Thyroid gland (tissue), 4 donors: ENCODE results near the gene C16orf89. TPM values are rescaled to one million over a fixed set of nuclear protein-coding genes. Genes with fewer than 3 reads are reported as not detected.
A peak's percentile ranks its signal among the peaks of the same experiment; 100 is the strongest.

ENCODE experiments used
- DNase-seq, 2 donors: peaks; one replicate each; pipeline ENCODE4 v3.0.0-alpha.2; 2019
- H3K27ac ChIP-seq, 3 donors: fragments of 200-600 bp; sonication (generic); 1 replicate in 2 of 3; 2 replicates in 1 of 3; pipeline ENCODE4 v1.5.1; 2016 to 2019; ENCODE audit warnings: mild to moderate bottlenecking in 1 of 3, moderate library complexity in 1 of 3
- H3K27me3 ChIP-seq: fragments of 200-600 bp; sonication (generic); one replicate; pipeline ENCODE4 v1.5.1; 2019
- H3K36me3 ChIP-seq, 2 donors: fragments of 200-600 bp; sonication (generic); one replicate each; pipeline ENCODE4 v1.5.1; 2016 to 2019
- H3K4me1 ChIP-seq, 2 donors: fragments of 200-600 bp; sonication (generic); one replicate each; pipeline ENCODE4 v1.5.1; 2017 to 2019
- H3K4me3 ChIP-seq, 3 donors: fragments of 200-600 bp; sonication (generic); replicated peaks in 1 of 3; 1 replicate in 2 of 3; 2 replicates in 1 of 3; pipeline ENCODE4 v1.5.1; 2016; ENCODE audit warnings: mild to moderate bottlenecking in 1 of 3
- H3K9me3 ChIP-seq: fragments of 200-600 bp; sonication (generic); one replicate; pipeline ENCODE4 v1.5.1; 2017
- POLR2A ChIP-seq, 2 donors: fragments of 450-650 bp; IDR thresholded peaks; one replicate each; pipeline ENCODE4 v1.6.1; 2017; ENCODE audit warnings: antibody characterized with exemption in 2 of 2, mild to moderate bottlenecking in 2 of 2, moderate library complexity in 1 of 2
- WGBS, 2 donors: methylation state at CpG; one replicate each; pipeline ENCODE4 v1.1.5; 2017; 5-methylcytosine and 5-hydroxymethylcytosine counted together
- intact Hi-C: fragments of 100-400 bp; cut with DNase I; formaldehyde crosslinking; loops from one replicate; pipeline ENCODE4 v1.15.1; 2023
- total RNA-seq, 4 donors: library from RNA; depleted of rRNA; stranded (reverse); fragments of >200 nt; gene quantifications; one replicate each; pipeline ENCODE4 v1.2.3, GENCODE V29; 2016
- TF ChIP-seq, protein P1 (sequence below), 6 experiments: fragments of 200-600 bp in 3 of 6; fragments of 450-650 bp in 3 of 6; sonication (generic) in 3 of 6; IDR thresholded peaks; one replicate each; pipeline ENCODE4 v1.5.1; 2016 to 2019; ENCODE audit warnings: antibody characterized with exemption in 6 of 6, mild to moderate bottlenecking in 2 of 6, inconsistent platforms in 1 of 6, moderate library complexity in 1 of 6

C16orf89 gene
- total RNA-seq, 4 donors from 2014 or later, result 172 to 385 (median 287) TPM

DNA sequence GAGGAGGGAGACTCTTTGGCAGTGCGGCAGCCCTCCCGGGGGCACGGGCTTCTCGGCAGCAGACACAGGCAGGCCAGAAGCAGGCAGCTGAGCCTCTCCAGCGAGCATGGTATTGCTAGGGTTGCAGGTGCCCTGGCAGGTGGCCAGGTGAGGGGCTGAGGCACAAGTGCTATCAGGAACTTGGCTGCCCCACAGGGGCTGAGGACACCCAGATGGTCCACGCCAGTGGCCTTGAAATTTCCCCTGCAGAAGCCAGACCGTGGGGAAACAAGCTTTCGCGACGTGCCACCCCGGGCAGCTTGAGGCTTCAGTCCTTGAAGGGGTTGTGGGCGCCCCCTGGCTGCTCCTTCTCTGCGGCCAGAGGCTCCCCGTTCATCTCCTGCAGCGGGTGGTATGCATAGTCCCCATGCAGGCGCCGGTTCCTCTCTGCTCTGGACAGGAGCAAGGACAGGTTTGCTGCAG is 40.6 kb downstream of the C16orf89 start:
- H3K27ac ChIP-seq, result no peak overlapping the region
- intact Hi-C loops, result no loop called here

DNA sequence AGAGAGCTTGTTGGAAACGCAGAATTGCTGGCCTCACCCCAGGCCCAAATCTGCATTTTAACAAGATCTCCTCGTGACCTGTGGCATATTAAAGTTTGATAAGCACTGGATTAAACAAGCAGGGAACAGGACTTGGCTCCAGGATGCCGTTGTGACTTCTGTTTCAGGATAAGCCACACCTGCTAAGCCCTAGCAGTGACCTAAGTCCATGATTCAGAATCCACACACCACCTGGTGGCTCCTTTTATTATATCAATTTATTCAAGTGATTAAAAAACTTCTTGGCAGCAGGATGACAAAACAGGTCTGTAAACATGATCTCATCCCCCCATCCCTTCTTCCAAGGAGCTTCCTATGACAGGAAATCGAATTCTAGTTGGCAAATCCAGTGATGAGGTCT is 41.1 kb downstream of the C16orf89 start:
- 49 to 59% methylated on average over 4 of the region's 4 CpGs for WGBS, 2 donors
- H3K4me1 ChIP-seq, result no peaks in the 10 kb centered on the region
- intact Hi-C loops, result no loop called here

More for the DNA sequence above, 40.6 kb downstream of the C16orf89 start:
- no peaks in the 10 kb centered on the region for H3K27me3 ChIP-seq
- no peaks in the 10 kb centered on the region for H3K36me3 ChIP-seq
- 29% methylated on average over 9 of the region's 17 CpGs; no CpG with 5 or more reads in 1 of the 2 donors for WGBS, 2 donors
- H3K9me3 ChIP-seq, result no peaks in the 10 kb centered on the region
- DNase-seq, result peak in 1 of 2 donors; percentile 10
- H3K4me3 ChIP-seq, result no peak overlapping the region
- no peaks in the 10 kb centered on the region for H3K4me1 ChIP-seq
- TF ChIP-seq, protein P1, sequence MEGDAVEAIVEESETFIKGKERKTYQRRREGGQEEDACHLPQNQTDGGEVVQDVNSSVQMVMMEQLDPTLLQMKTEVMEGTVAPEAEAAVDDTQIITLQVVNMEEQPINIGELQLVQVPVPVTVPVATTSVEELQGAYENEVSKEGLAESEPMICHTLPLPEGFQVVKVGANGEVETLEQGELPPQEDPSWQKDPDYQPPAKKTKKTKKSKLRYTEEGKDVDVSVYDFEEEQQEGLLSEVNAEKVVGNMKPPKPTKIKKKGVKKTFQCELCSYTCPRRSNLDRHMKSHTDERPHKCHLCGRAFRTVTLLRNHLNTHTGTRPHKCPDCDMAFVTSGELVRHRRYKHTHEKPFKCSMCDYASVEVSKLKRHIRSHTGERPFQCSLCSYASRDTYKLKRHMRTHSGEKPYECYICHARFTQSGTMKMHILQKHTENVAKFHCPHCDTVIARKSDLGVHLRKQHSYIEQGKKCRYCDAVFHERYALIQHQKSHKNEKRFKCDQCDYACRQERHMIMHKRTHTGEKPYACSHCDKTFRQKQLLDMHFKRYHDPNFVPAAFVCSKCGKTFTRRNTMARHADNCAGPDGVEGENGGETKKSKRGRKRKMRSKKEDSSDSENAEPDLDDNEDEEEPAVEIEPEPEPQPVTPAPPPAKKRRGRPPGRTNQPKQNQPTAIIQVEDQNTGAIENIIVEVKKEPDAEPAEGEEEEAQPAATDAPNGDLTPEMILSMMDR (IDR thresholded peaks at IDR 0.05), result no peak
- TF ChIP-seq POLR2A (IDR thresholded peaks at IDR 0.05), result no peak

GRCh38 chr16:5022521-5022920 is 43.2 kb downstream of the C16orf89 start:
- intact Hi-C loops, result no loop called here
- Histone ChIP-seq H3K9me3 (no peaks in the 10 kb centered on the region), H3K4me1 (no peaks in the 10 kb centered on the region), H3K27ac (no peak overlapping the region), H3K4me3 (no peak overlapping the region), H3K27me3 (no peaks in the 10 kb centered on the region), H3K36me3 (no peaks in the 10 kb centered on the region)
- TF ChIP-seq POLR2A (IDR thresholded peaks at IDR 0.05), result no peak
- TF ChIP-seq, protein P1 (IDR thresholded peaks at IDR 0.05), result no peak
- 90% methylated on average over 6 of the region's 6 CpGs for WGBS, 2 donors
- no peak for DNase-seq

More for the DNA sequence above, 41.1 kb downstream of the C16orf89 start:
- no peak overlapping the region for H3K27ac ChIP-seq
- peak; percentile 6 to 38 for DNase-seq
- TF ChIP-seq POLR2A (IDR thresholded peaks at IDR 0.05), result no peak
- TF ChIP-seq, protein P1 (IDR thresholded peaks at IDR 0.05), result peak in 2 of 6 experiments; percentile 14 to 19
- no peaks in the 10 kb centered on the region for H3K36me3 ChIP-seq
- no peaks in the 10 kb centered on the region for H3K9me3 ChIP-seq
- no peak overlapping the region for H3K4me3 ChIP-seq
- H3K27me3 ChIP-seq, result no peaks in the 10 kb centered on the region

- TF ChIP-seq POLR2A (IDR thresholded peaks at IDR 0.05), result no peak
- TF ChIP-seq, protein P1 (IDR thresholded peaks at IDR 0.05), result no peak
- no peaks in the 10 kb centered on the region for H3K4me1 ChIP-seq
- H3K27me3 ChIP-seq, result no peaks in the 10 kb centered on the region
- H3K9me3 ChIP-seq, result no peaks in the 10 kb centered on the region
- H3K4me3 ChIP-seq, result no peak overlapping the region
- intact Hi-C loops, result no loop called here
- H3K36me3 ChIP-seq, result no peaks in the 10 kb centered on the region
- no peak overlapping the region for H3K27ac ChIP-seq
- WGBS, 2 donors, result 64 to 78% methylated on average over 12 to 14 of the region's 15 CpGs
- DNase-seq, result no peak
Observed at GRCh38 chr16:5020551-5020950, 45.2 kb downstream of the C16orf89 start.

DNA sequence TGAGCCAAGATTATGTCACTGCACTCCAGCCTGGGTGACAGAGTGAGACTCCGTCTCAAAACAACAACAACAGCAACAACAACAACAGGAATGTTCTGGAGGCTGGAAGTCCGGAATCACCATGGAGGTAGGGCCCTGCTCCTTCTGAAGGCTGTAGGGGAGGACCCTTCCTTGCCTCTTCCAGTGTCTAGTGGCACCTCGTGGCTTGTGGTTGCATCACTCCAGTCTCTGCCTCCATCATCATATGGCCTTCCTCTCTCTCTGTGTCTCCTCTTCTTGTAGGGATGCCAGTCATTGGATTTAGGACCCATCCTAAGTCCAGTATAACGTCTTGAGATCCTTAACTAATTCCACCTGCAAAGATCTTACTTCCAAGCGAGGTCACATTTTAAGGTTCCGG is 46.0 kb downstream of the C16orf89 start:
- Histone ChIP-seq H3K36me3 (no peaks in the 10 kb centered on the region), H3K27ac (no peak overlapping the region), H3K4me3 (no peak overlapping the region), H3K27me3 (no peaks in the 10 kb centered on the region), H3K9me3 (no peaks in the 10 kb centered on the region), H3K4me1 (no peaks in the 10 kb centered on the region)
- no peak for TF ChIP-seq POLR2A (IDR thresholded peaks at IDR 0.05)
- TF ChIP-seq, protein P1 (IDR thresholded peaks at IDR 0.05), result no peak
- no peak for DNase-seq
- intact Hi-C loops, result no loop called here
- WGBS, 2 donors, result 74 to 78% methylated on average over 6 of the region's 6 CpGs
